Activated T-cell treated with anti-CD3 and anti-CD28 coated beads, Interleukin-2, amount 50 U/mL, for 24 hours (primary cell): ENCODE measurements around the gene SMDT1.
"Not testable (repeated sequence)": the region's sequence is repeated elsewhere in the genome, so short reads cannot be mapped to it uniquely, and the experiment has no call there.

Experiments used
- DNase-seq: peaks from one replicate; pipeline ENCODE4 v3.0.0-alpha.2; 2020
- H3K27ac Mint-ChIP-seq: 2 replicates; pipeline ENCODE4 v1.8.0; 2020; ENCODE audit warnings: mild to moderate bottlenecking, mixed read lengths
- H3K27me3 Mint-ChIP-seq: 2 replicates; pipeline ENCODE4 v1.8.0; 2020; ENCODE audit warnings: mixed read lengths
- H3K36me3 Mint-ChIP-seq: 2 replicates; pipeline ENCODE4 v1.8.0; 2020; ENCODE audit warnings: low read depth, mixed read lengths
- H3K4me1 Mint-ChIP-seq: 2 replicates; pipeline ENCODE4 v1.8.0; 2020; ENCODE audit warnings: low read depth, mixed read lengths
- H3K4me3 Mint-ChIP-seq: 2 replicates; pipeline ENCODE4 v1.8.0; 2020; ENCODE audit warnings: mild to moderate bottlenecking, moderate library complexity, mixed read lengths
- H3K9me3 Mint-ChIP-seq: 2 replicates; pipeline ENCODE4 v1.8.0; 2020; ENCODE audit warnings: mixed read lengths

Gene SMDT1

GRCh38 chr22:42077486-42078125 is 1.9 kb upstream of the SMDT1 start:
- H3K36me3 Mint-ChIP-seq = peaks cover 22% of the 10 kb centered on the region
- peaks cover 50% of the 10 kb centered on the region for H3K4me1 Mint-ChIP-seq
- no peak overlapping the region for H3K27ac Mint-ChIP-seq
- DNase-seq = no peak
- no peak overlapping the region for H3K4me3 Mint-ChIP-seq
- H3K9me3 Mint-ChIP-seq = no peaks in the 10 kb centered on the region
- no peaks in the 10 kb centered on the region for H3K27me3 Mint-ChIP-seq

- no peak for DNase-seq
- H3K4me3 Mint-ChIP-seq = peak overlapping the region; percentile 96
- H3K27ac Mint-ChIP-seq = peak overlapping the region; percentile 99
- no peaks in the 10 kb centered on the region for H3K9me3 Mint-ChIP-seq
- H3K4me1 Mint-ChIP-seq = peaks cover 44% of the 10 kb centered on the region
- peaks cover 32% of the 10 kb centered on the region for H3K36me3 Mint-ChIP-seq
- no peaks in the 10 kb centered on the region for H3K27me3 Mint-ChIP-seq
These were observed 806 bp upstream of the SMDT1 start for GRCh38 chr22:42078469-42079318.

GRCh38 chr22:42080287-42080686 is 787 bp downstream of the SMDT1 start:
- peak overlapping the region; percentile 96 for H3K4me3 Mint-ChIP-seq
- no peaks in the 10 kb centered on the region for H3K27me3 Mint-ChIP-seq
- no peak for DNase-seq
- H3K4me1 Mint-ChIP-seq = peaks cover 41% of the 10 kb centered on the region
- H3K9me3 Mint-ChIP-seq = no peaks in the 10 kb centered on the region
- peaks cover 48% of the 10 kb centered on the region for H3K36me3 Mint-ChIP-seq
- H3K27ac Mint-ChIP-seq = peak overlapping the region; percentile 99

- DNase-seq = no peak
- Mint-ChIP-seq H3K36me3 (peaks cover 69% of the 10 kb centered on the region), H3K4me3 (no peak overlapping the region), H3K27me3 (no peaks in the 10 kb centered on the region), H3K9me3 (no peaks in the 10 kb centered on the region), H3K4me1 (peaks cover 45% of the 10 kb centered on the region), H3K27ac (no peak overlapping the region)
These were observed 3.6 kb downstream of the SMDT1 start for GRCh38 chr22:42083119-42083518.

GRCh38 chr22:42084874-42085273 is 5.4 kb downstream of the SMDT1 start:
- Mint-ChIP-seq H3K4me1 (peaks cover 47% of the 10 kb centered on the region), H3K27ac (peak overlapping the region; percentile 57)

GRCh38 chr22:42086051-42086450 is 6.6 kb downstream of the SMDT1 start:
- Mint-ChIP-seq H3K27ac (peak overlapping the region; percentile 76), H3K27me3 (no peaks in the 10 kb centered on the region), H3K36me3 (peaks cover 79% of the 10 kb centered on the region), H3K4me3 (no peak overlapping the region), H3K4me1 (peaks cover 37% of the 10 kb centered on the region), H3K9me3 (no peaks in the 10 kb centered on the region)
- no peak for DNase-seq

More at GRCh38 chr22:42084874-42085273, 5.4 kb downstream of the SMDT1 start:
- Mint-ChIP-seq H3K27me3 (no peaks in the 10 kb centered on the region), H3K4me3 (no peak overlapping the region), H3K36me3 (peaks cover 79% of the 10 kb centered on the region), H3K9me3 (no peaks in the 10 kb centered on the region)
- DNase-seq = no peak

- Mint-ChIP-seq H3K4me1 (peaks cover 37% of the 10 kb centered on the region), H3K36me3 (peaks cover 49% of the 10 kb centered on the region), H3K27me3 (no peaks in the 10 kb centered on the region), H3K27ac (peak within 1 kb of the TSS; percentile 100), H3K9me3 (no peaks in the 10 kb centered on the region), H3K4me3 (peak within 1 kb of the TSS; percentile 98)
- DNase-seq = peak; percentile 97
These were observed 11.3 kb downstream of the SMDT1 start, which contains the start of gene NDUFA6 for GRCh38 chr22:42090596-42091454. Gene NDUFA6 (minus strand): TSS chr22:42090772. CDS start chr22:42090744, 28 bp downstream.

GRCh38 chr22:42091455-42091782 is 11.9 kb downstream of the SMDT1 start:
- no peaks in the 10 kb centered on the region for H3K9me3 Mint-ChIP-seq
- H3K36me3 Mint-ChIP-seq = peaks cover 43% of the 10 kb centered on the region
- peaks cover 35% of the 10 kb centered on the region for H3K4me1 Mint-ChIP-seq
- H3K27ac Mint-ChIP-seq = peak overlapping the region; percentile 100
- H3K4me3 Mint-ChIP-seq = peak overlapping the region; percentile 98
- DNase-seq = no peak
- H3K27me3 Mint-ChIP-seq = no peaks in the 10 kb centered on the region

GRCh38 chr22:42101199-42101598 is 21.7 kb downstream of the SMDT1 start:
- Mint-ChIP-seq H3K27ac (no peak overlapping the region), H3K36me3 (peaks cover 60% of the 10 kb centered on the region), H3K9me3 (peaks cover 15% of the 10 kb centered on the region), H3K4me1 (no peaks in the 10 kb centered on the region), H3K27me3 (no peaks in the 10 kb centered on the region), H3K4me3 (no peak overlapping the region)
- DNase-seq = no peak

- Mint-ChIP-seq H3K36me3 (peaks cover 48% of the 10 kb centered on the region), H3K9me3 (peaks cover 14% of the 10 kb centered on the region)
- not testable (repeated sequence) for H3K27ac Mint-ChIP-seq, H3K4me1 Mint-ChIP-seq, H3K4me3 Mint-ChIP-seq, DNase-seq, H3K27me3 Mint-ChIP-seq
These were observed 24.9 kb downstream of the SMDT1 start for GRCh38 chr22:42104332-42104860.

- Mint-ChIP-seq H3K36me3 (peaks cover 19% of the 10 kb centered on the region), H3K4me3 (no peak overlapping the region), H3K4me1 (no peaks in the 10 kb centered on the region), H3K27me3 (no peaks in the 10 kb centered on the region), H3K27ac (no peak overlapping the region), H3K9me3 (peaks cover 6% of the 10 kb centered on the region)
- no peak for DNase-seq
These were observed 29.3 kb downstream of the SMDT1 start for GRCh38 chr22:42108848-42109247.

- no peak overlapping the region for H3K4me3 Mint-ChIP-seq
- no peak for DNase-seq
- H3K4me1 Mint-ChIP-seq = no peaks in the 10 kb centered on the region
- H3K27ac Mint-ChIP-seq = no peak overlapping the region
- H3K27me3 Mint-ChIP-seq = no peaks in the 10 kb centered on the region
- peaks cover 9% of the 10 kb centered on the region for H3K9me3 Mint-ChIP-seq
- peaks cover 21% of the 10 kb centered on the region for H3K36me3 Mint-ChIP-seq
These were observed 32.3 kb downstream of the SMDT1 start for GRCh38 chr22:42111798-42112197.

- H3K9me3 Mint-ChIP-seq, H3K27me3 Mint-ChIP-seq, H3K4me3 Mint-ChIP-seq, H3K4me1 Mint-ChIP-seq, H3K27ac Mint-ChIP-seq, DNase-seq: not testable (repeated sequence)
- H3K36me3 Mint-ChIP-seq = peaks cover 19% of the 10 kb centered on the region
These were observed 33.3 kb downstream of the SMDT1 start for GRCh38 chr22:42112793-42113192.

- no peak overlapping the region for H3K27ac Mint-ChIP-seq
- peaks cover 9% of the 10 kb centered on the region for H3K9me3 Mint-ChIP-seq
These were observed 35.2 kb downstream of the SMDT1 start for GRCh38 chr22:42114721-42115120.

More at GRCh38 chr22:42114721-42115120, 35.2 kb downstream of the SMDT1 start:
- H3K27me3 Mint-ChIP-seq = no peaks in the 10 kb centered on the region
- H3K4me3 Mint-ChIP-seq = no peak overlapping the region
- peaks cover 15% of the 10 kb centered on the region for H3K36me3 Mint-ChIP-seq
- peaks cover 9% of the 10 kb centered on the region for H3K4me1 Mint-ChIP-seq
- DNase-seq = no peak
